Esophagus muscularis mucosa (tissue), 4 donors: ENCODE results near the gene KSR1. TPM values are rescaled to one million over a fixed set of nuclear protein-coding genes. Genes with fewer than 3 reads are reported as not detected.

Source experiments
- DNase-seq: peaks from one replicate; pipeline ENCODE4 v3.0.0-alpha.2; 2017; ENCODE audit errors: extremely low spot score
- H3K27ac ChIP-seq, 4 donors: fragments of 200-600 bp; sonication (generic); replicated peaks in 1 of 4; 1 replicate in 3 of 4; 2 replicates in 1 of 4; pipeline ENCODE4 v1.5.1; 2016 to 2019; ENCODE audit warnings: mild to moderate bottlenecking in 1 of 4
- H3K27me3 ChIP-seq, 4 donors: fragments of 200-600 bp; sonication (generic); one replicate each; pipeline versions ENCODE4 v1.5.1 to v1.6.0; 2016 to 2019
- H3K36me3 ChIP-seq, 4 donors: fragments of 200-600 bp; sonication (generic); one replicate each; pipeline ENCODE4 v1.5.1; 2016 to 2019
- H3K4me1 ChIP-seq, 4 donors: fragments of 200-600 bp; sonication (generic); one replicate each; pipeline ENCODE4 v1.5.1; 2016 to 2019
- H3K4me3 ChIP-seq, 4 donors: fragments of 200-600 bp; sonication (generic); 1 replicate in 2 of 4; 2 replicates in 2 of 4; pipeline ENCODE4 v1.5.1; 2016 to 2019; ENCODE audit warnings: mild to moderate bottlenecking in 4 of 4, moderate library complexity in 1 of 4
- H3K9me3 ChIP-seq, 4 donors: fragments of 200-600 bp; sonication (generic); 1 replicate in 3 of 4; 2 replicates in 1 of 4; pipeline ENCODE4 v1.5.1; 2016 to 2019
- EP300 ChIP-seq: sonication (generic); formaldehyde crosslinking; IDR thresholded peaks from one replicate; pipeline ENCODE4 v1.6.1; 2017; ENCODE audit warnings: antibody characterized with exemption
- POLR2A ChIP-seq: fragments of 450-650 bp; IDR thresholded peaks from one replicate; pipeline ENCODE4 v1.6.1; 2017; ENCODE audit warnings: antibody characterized with exemption, moderate library complexity, mild to moderate bottlenecking, low read depth
- POLR2AphosphoS5 ChIP-seq, 2 donors: sonication (generic); formaldehyde crosslinking; IDR thresholded peaks; one replicate each; pipeline ENCODE4 v1.6.1; 2017; ENCODE audit warnings: antibody characterized with exemption in 2 of 2
- WGBS: methylation state at CpG from one replicate; pipeline ENCODE4 v1.1.5; 2018; 5-methylcytosine and 5-hydroxymethylcytosine counted together
- intact Hi-C: fragments of 100-400 bp; cut with DNase I; formaldehyde crosslinking; loops from one replicate; pipeline ENCODE4 v1.15.1; 2023
- total RNA-seq, 4 donors: library from RNA; depleted of rRNA; stranded (reverse); fragments of >200 nt; gene quantifications; one replicate each; pipeline versions ENCODE4 v1.1.0 to v1.2.1, GENCODE V29; 2016
- TF ChIP-seq, protein P1 (sequence below), 3 experiments: fragments of 200-600 bp in 2 of 3; fragments of 450-650 bp in 1 of 3; sonication (generic) in 2 of 3; IDR thresholded peaks; one replicate each; pipeline ENCODE4 v1.5.1; 2017 to 2019; ENCODE audit warnings: antibody characterized with exemption in 3 of 3, mild to moderate bottlenecking in 2 of 3, moderate library complexity in 1 of 3

KSR1 gene
- total RNA-seq, 4 donors from 2014 or later: 13.3 to 18.9 (median 13.7) TPM

DNA sequence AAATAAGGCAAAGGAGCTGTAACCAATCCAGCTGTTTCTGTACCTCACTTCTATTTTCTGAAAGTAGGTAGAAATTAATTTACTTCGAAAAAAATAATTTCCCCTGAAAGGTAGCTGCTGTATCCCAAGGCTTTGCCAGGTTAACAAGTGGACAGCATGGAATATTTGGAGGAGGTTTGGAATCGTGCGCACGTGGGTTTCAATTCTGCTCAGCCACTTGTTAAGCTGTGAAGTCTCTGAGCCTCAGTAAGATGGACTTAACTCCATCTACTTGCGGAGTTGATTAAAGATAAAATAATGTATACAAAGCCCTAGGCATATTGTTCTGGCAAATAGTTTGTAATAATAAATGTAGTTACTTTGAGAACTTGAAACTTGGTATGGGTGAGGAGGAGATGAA is 117.3 kb downstream of the KSR1 start:
- Histone ChIP-seq H3K27ac (no peak overlapping the region), H3K36me3 (peaks cover 0 to 6% (median 0%) of the 10 kb centered on the region in 4 donors), H3K4me3 (no peak overlapping the region), H3K9me3 (no peaks in the 10 kb centered on the region), H3K4me1 (peaks cover 17 to 41% (median 39%) of the 10 kb centered on the region in 4 donors), H3K27me3 (no peaks in the 10 kb centered on the region)
- WGBS: 95% methylated on average over 5 of the region's 5 CpGs
- TF ChIP-seq POLR2AphosphoS5 (IDR thresholded peaks at IDR 0.05): no peak
- TF ChIP-seq, protein P1, sequence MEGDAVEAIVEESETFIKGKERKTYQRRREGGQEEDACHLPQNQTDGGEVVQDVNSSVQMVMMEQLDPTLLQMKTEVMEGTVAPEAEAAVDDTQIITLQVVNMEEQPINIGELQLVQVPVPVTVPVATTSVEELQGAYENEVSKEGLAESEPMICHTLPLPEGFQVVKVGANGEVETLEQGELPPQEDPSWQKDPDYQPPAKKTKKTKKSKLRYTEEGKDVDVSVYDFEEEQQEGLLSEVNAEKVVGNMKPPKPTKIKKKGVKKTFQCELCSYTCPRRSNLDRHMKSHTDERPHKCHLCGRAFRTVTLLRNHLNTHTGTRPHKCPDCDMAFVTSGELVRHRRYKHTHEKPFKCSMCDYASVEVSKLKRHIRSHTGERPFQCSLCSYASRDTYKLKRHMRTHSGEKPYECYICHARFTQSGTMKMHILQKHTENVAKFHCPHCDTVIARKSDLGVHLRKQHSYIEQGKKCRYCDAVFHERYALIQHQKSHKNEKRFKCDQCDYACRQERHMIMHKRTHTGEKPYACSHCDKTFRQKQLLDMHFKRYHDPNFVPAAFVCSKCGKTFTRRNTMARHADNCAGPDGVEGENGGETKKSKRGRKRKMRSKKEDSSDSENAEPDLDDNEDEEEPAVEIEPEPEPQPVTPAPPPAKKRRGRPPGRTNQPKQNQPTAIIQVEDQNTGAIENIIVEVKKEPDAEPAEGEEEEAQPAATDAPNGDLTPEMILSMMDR (IDR thresholded peaks at IDR 0.05): no peak
- no peak for TF ChIP-seq POLR2A
- no peak for TF ChIP-seq EP300
- DNase-seq: no peak
- intact Hi-C loops: no loop called here

DNA sequence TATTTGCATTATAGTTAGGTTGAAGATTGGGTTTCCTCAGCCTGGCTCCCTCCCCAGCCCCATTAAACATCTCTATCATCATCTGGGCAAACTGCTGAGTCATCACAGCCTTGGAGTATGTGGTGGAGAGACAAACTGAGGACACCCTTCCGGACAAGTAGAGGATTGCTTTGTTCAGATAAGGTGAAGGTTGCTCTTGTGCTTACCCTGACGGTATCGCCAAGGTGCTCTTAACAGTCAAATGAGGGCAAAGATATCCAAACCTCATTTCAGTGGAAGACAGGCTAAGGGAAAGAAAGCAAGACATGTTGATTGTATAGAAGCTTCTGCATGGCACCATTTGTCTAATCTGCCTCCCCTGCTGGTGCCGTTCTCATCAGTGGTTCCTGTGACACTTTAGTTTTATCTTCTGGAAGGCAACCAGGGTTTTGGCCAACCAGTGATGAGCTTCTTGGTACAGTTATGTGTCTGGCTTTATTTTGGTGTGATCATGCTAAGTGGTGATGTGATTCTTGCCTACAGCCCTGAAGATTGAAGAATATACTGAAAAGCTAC is 117.8 kb downstream of the KSR1 start:
- H3K27me3 ChIP-seq: no peaks in the 10 kb centered on the region
- TF ChIP-seq POLR2A: no peak
- no peak for TF ChIP-seq EP300
- no peak for TF ChIP-seq POLR2AphosphoS5 (IDR thresholded peaks at IDR 0.05)
- TF ChIP-seq, protein P1 (IDR thresholded peaks at IDR 0.05): no peak
- H3K9me3 ChIP-seq: no peaks in the 10 kb centered on the region
- intact Hi-C loops: no loop called here
- peaks cover 0 to 6% (median 0%) of the 10 kb centered on the region in 4 donors for H3K36me3 ChIP-seq
- H3K4me3 ChIP-seq: no peak overlapping the region
- 86% methylated on average over 4 of the region's 4 CpGs for WGBS
- peaks cover 17 to 41% (median 36%) of the 10 kb centered on the region in 4 donors for H3K4me1 ChIP-seq
- no peak overlapping the region for H3K27ac ChIP-seq
- no peak for DNase-seq

DNA sequence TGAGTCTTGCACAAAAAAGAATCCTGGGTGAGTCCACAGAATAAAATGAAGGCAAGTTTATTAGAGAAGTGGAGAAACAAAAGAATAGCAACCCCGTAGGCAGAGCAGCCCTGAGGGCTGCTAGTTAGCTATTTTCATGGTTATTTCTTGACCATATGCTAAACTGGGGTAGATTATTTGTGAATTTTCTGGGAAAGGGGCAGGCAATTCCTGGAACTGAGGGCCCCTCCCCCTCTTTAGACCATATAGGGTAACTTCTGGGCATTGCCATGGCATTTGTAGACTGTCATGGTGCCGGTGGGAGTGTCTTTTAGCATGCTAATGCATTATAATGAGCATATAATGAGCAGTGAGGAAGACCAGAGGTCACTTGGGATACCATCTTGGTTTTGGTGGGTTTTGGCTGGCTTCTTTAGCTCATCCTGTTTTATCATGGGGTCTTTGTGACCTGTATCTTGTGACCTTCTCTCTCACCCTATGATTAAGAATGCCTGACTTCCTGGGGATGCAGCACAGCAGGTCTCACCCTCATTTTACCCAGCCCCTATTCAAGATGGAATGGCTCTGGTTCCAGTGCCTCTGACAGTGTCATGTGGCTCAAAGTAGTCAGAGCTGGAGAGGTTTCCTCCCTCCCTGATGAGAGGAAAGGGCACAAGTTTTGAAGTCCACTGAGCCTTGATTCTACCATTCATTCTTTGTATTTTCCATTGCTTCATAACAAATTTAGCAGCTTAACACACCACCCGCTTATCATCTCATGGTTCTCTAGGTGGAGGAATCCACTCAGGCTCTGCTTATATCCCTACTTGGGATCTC is 119.1 kb downstream of the KSR1 start:
- H3K4me1 ChIP-seq: peaks cover 17 to 34% (median 28%) of the 10 kb centered on the region in 4 donors
- WGBS: 94% methylated on average over 3 of the region's 3 CpGs
- intact Hi-C loops: no loop called here
- no peaks in the 10 kb centered on the region for H3K9me3 ChIP-seq
- no peak overlapping the region for H3K27ac ChIP-seq
- no peaks in the 10 kb centered on the region for H3K27me3 ChIP-seq
- no peak overlapping the region for H3K4me3 ChIP-seq
- DNase-seq: no peak
- peaks cover 0 to 6% (median 0%) of the 10 kb centered on the region in 4 donors for H3K36me3 ChIP-seq
- no peak for TF ChIP-seq EP300
- no peak for TF ChIP-seq POLR2AphosphoS5 (IDR thresholded peaks at IDR 0.05)
- TF ChIP-seq, protein P1 (IDR thresholded peaks at IDR 0.05): no peak
- no peak for TF ChIP-seq POLR2A

DNA sequence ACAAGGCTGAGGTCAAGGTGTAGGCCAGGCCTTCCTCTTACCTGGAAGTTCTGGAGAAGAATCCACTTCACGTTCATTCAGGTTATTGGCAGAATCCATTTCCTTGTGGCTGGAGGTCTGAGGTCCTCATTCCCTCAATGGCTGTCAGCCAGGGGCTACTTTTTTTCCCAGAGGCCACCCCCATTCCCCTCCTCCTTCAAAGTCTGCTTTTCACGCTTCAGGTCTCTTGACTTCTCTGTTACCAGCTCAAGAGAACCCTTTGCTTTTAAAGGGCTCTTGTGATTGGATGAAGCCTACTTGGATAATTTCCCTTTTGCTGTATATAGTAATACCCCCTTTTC is 119.6 kb downstream of the KSR1 start:
- Histone ChIP-seq H3K27me3 (no peaks in the 10 kb centered on the region), H3K4me1 (peaks cover 17 to 29% (median 24%) of the 10 kb centered on the region in 4 donors), H3K27ac (no peak overlapping the region), H3K9me3 (no peaks in the 10 kb centered on the region), H3K4me3 (no peak overlapping the region), H3K36me3 (peaks cover 0 to 6% (median 0%) of the 10 kb centered on the region in 4 donors)
- TF ChIP-seq EP300 (no peak), POLR2AphosphoS5 (IDR thresholded peaks at IDR 0.05) (no peak), POLR2A (no peak)
- TF ChIP-seq, protein P1 (IDR thresholded peaks at IDR 0.05): no peak
- intact Hi-C loops: no loop called here
- 100% methylated on average over 2 of the region's 2 CpGs for WGBS
- DNase-seq: no peak
